HEK293 (cell line): ENCODE results near the gene UTP25.
A peak's percentile ranks its signal among the peaks of the same experiment; 100 is the strongest.

ENCODE experiments used
- CTCF ChIA-PET: fragments of 350-600 bp; formaldehyde crosslinking; extraction: SDS; loops from one replicate; lab custom pipeline; 2021; ENCODE audit warnings: antibody characterized with exemption; lab: Yijun Ruan, JAX
- POLR2A ChIA-PET: fragments of 300-600 bp; formaldehyde crosslinking; extraction: SDS; loops from one replicate; lab custom pipeline; 2020; ENCODE audit warnings: antibody characterized with exemption, inconsistent platforms; lab: Yijun Ruan, JAX
- H3K27ac ChIP-seq: fragments of 200-500 bp; sonication (Bioruptor generic); 2 replicates; pipeline ENCODE4 v1.5.1; 2014; ENCODE audit warnings: low read depth, low read length, control low read depth, inconsistent platforms; ENCODE audit errors: extremely low read depth
- H3K36me3 ChIP-seq, 2 experiments: fragments of 200-500 bp in 1 of 2; sonication (Bioruptor generic) in 1 of 2; 1 replicate in 1 of 2; 2 replicates in 1 of 2; pipeline ENCODE4 v1.5.1; 2014 to 2017; ENCODE audit warnings: inconsistent platforms in 2 of 2, low read length in 2 of 2; ENCODE audit not compliant: control insufficient read depth in 2 of 2, insufficient read depth in 1 of 2
- H3K4me1 ChIP-seq: fragments of 200-500 bp; sonication (Bioruptor generic); 2 replicates; pipeline ENCODE4 v1.5.1; 2014; ENCODE audit warnings: mild to moderate bottlenecking, low read length, inconsistent platforms; ENCODE audit not compliant: control insufficient read depth, insufficient read depth
- H3K4me3 ChIP-seq: 2 replicates; pipeline ENCODE4 v1.5.1; 2011; ENCODE audit warnings: low read depth, mild to moderate bottlenecking, control low read depth, low read length, moderate library complexity
- H3K9me3 ChIP-seq: fragments of 200-500 bp; sonication (Bioruptor generic); 2 replicates; pipeline ENCODE4 v1.5.1; 2014; ENCODE audit warnings: low read depth, low read length, inconsistent platforms; ENCODE audit not compliant: control insufficient read depth, insufficient read depth
- GFI1B ChIP-seq: fragments of 450-650 bp; formaldehyde crosslinking; IDR thresholded peaks from 2 replicates; pipeline ENCODE4 v1.5.1; 2016; ENCODE audit warnings: missing biosample characterization, missing genetic modification characterization
- KLF10 ChIP-seq: fragments of 450-650 bp; IDR thresholded peaks from 2 replicates; pipeline ENCODE4 v1.5.1; 2018; ENCODE audit warnings: missing biosample characterization, mild to moderate bottlenecking, missing genetic modification characterization
- MZF1 ChIP-seq: fragments of 450-650 bp; formaldehyde crosslinking; IDR thresholded peaks from 2 replicates; pipeline ENCODE4 v1.5.1; 2017; ENCODE audit warnings: missing biosample characterization, missing genetic modification characterization, borderline replicate concordance
- SP2 ChIP-seq: fragments of 450-650 bp; formaldehyde crosslinking; IDR thresholded peaks from 2 replicates; pipeline ENCODE4 v1.5.1; 2016; ENCODE audit warnings: missing biosample characterization, missing genetic modification characterization
- SP7 ChIP-seq: fragments of 450-650 bp; formaldehyde crosslinking; IDR thresholded peaks from 2 replicates; pipeline ENCODE4 v1.5.1; 2016; ENCODE audit warnings: missing biosample characterization, missing genetic modification characterization
- ZNF112 ChIP-seq: fragments of 450-650 bp; formaldehyde crosslinking; IDR thresholded peaks from 2 replicates; pipeline ENCODE4 v1.5.0; 2017; ENCODE audit warnings: missing biosample characterization, missing genetic modification characterization
- ZNF148 ChIP-seq: fragments of 450-650 bp; formaldehyde crosslinking; IDR thresholded peaks from 2 replicates; pipeline ENCODE4 v1.5.0; 2017; ENCODE audit warnings: missing biosample characterization, missing genetic modification characterization, borderline replicate concordance
- ZNF324 ChIP-seq: fragments of 450-650 bp; formaldehyde crosslinking; IDR thresholded peaks from 2 replicates; pipeline ENCODE4 v1.5.1; 2016; ENCODE audit warnings: missing biosample characterization, missing genetic modification characterization
- ZNF394 ChIP-seq: fragments of 450-650 bp; formaldehyde crosslinking; IDR thresholded peaks from 2 replicates; pipeline ENCODE4 v1.5.1; 2016; ENCODE audit warnings: missing biosample characterization, missing genetic modification characterization, mild to moderate bottlenecking, moderate library complexity, borderline replicate concordance
- ZNF610 ChIP-seq: fragments of 450-650 bp; formaldehyde crosslinking; IDR thresholded peaks from 2 replicates; pipeline ENCODE4 v1.5.1; 2016; ENCODE audit warnings: missing biosample characterization, missing genetic modification characterization, borderline replicate concordance
- ZNF626 ChIP-seq: fragments of 450-650 bp; sonication (Bioruptor Pico); formaldehyde crosslinking; IDR thresholded peaks from 2 replicates; pipeline ENCODE4 v1.5.1; 2018; ENCODE audit warnings: missing biosample characterization, missing genetic modification characterization, inconsistent platforms
- ZNF701 ChIP-seq: fragments of 450-650 bp; formaldehyde crosslinking; IDR thresholded peaks from 2 replicates; pipeline ENCODE4 v1.5.1; 2016; ENCODE audit warnings: missing biosample characterization, missing genetic modification characterization
- ZNF768 ChIP-seq: fragments of 450-650 bp; formaldehyde crosslinking; IDR thresholded peaks from 2 replicates; pipeline ENCODE4 v1.5.1; 2018; ENCODE audit warnings: missing biosample characterization, mild to moderate bottlenecking, missing genetic modification characterization
- TF ChIP-seq, protein P1 (sequence below): fragments of 450-650 bp; formaldehyde crosslinking; IDR thresholded peaks from 2 replicates; pipeline ENCODE4 v1.5.1; 2016; ENCODE audit warnings: missing biosample characterization, missing genetic modification characterization
- TF ChIP-seq, protein P2 (sequence below): fragments of 450-650 bp; formaldehyde crosslinking; IDR thresholded peaks from 2 replicates; pipeline ENCODE4 v1.5.1; 2016; ENCODE audit warnings: missing biosample characterization, missing genetic modification characterization, borderline replicate concordance
- TF ChIP-seq, protein P3 (sequence below): IDR thresholded peaks from 2 replicates; pipeline ENCODE4 v1.6.1; 2011; ENCODE audit warnings: mild to moderate bottlenecking, low read depth, low read length, borderline replicate concordance
- TF ChIP-seq, protein P4 (sequence below): fragments of 450-650 bp; formaldehyde crosslinking; IDR thresholded peaks from 2 replicates; pipeline ENCODE4 v1.5.1; 2017; ENCODE audit warnings: missing biosample characterization, missing genetic modification characterization
- TF ChIP-seq, protein P5 (sequence below): fragments of 450-650 bp; formaldehyde crosslinking; IDR thresholded peaks from 2 replicates; pipeline ENCODE4 v1.5.1; 2016; ENCODE audit warnings: missing biosample characterization, missing genetic modification characterization
- TF ChIP-seq, protein P6 (sequence below): fragments of 450-650 bp; formaldehyde crosslinking; IDR thresholded peaks from 2 replicates; pipeline ENCODE4 v1.5.1; 2017; ENCODE audit warnings: missing biosample characterization, missing genetic modification characterization

UTP25 gene

GRCh38 chr1:209850342-209850979, 22.7 kb downstream of the UTP25 start:
- H3K9me3 ChIP-seq = no peaks in the 10 kb centered on the region
- ChIA-PET CTCF (interaction anchor here (0.6 to 2.6 kb wide), 34 partner anchors 8 to 1626 kb away, joined by 3 to 24 read pairs (median 3); partner anchors contain the start of gene UTP25), POLR2A (no interaction called here)
- H3K4me1 ChIP-seq = 0 out of 2 replicates have a peak, but pooled peaks cover 5% of the 10 kb centered on the region
- H3K36me3 ChIP-seq = peaks cover 20 to 58% of the 10 kb centered on the region in 2 experiments
- no peak overlapping the region for H3K27ac ChIP-seq
- H3K4me3 ChIP-seq = no peak overlapping the region
- TF ChIP-seq ZNF394 (tag by site-specific recombination) (peak; percentile 25; the same call in 1 of the 2 replicates), ZNF768 (tag by site-specific recombination) (no peak), MZF1 (tag by site-specific recombination) (no peak; the same call in 1 of the 2 replicates), GFI1B (tag by site-specific recombination) (peak; percentile 58; the same call in 1 of the 2 replicates), SP7 (tag by site-specific recombination) (0 out of 2 replicates have a peak, but pooled peaks have one; percentile 24), SP2 (tag by site-specific recombination) (no peak), KLF10 (no peak), ZNF701 (tag by site-specific recombination) (no peak), ZNF148 (no peak), ZNF324 (tag by site-specific recombination) (0 out of 2 replicates have a peak, but pooled peaks have one; percentile 27), ZNF112 (tag by site-specific recombination) (no peak), ZNF626 (no peak), ZNF610 (tag by site-specific recombination) (no peak)
- TF ChIP-seq, protein P1, sequence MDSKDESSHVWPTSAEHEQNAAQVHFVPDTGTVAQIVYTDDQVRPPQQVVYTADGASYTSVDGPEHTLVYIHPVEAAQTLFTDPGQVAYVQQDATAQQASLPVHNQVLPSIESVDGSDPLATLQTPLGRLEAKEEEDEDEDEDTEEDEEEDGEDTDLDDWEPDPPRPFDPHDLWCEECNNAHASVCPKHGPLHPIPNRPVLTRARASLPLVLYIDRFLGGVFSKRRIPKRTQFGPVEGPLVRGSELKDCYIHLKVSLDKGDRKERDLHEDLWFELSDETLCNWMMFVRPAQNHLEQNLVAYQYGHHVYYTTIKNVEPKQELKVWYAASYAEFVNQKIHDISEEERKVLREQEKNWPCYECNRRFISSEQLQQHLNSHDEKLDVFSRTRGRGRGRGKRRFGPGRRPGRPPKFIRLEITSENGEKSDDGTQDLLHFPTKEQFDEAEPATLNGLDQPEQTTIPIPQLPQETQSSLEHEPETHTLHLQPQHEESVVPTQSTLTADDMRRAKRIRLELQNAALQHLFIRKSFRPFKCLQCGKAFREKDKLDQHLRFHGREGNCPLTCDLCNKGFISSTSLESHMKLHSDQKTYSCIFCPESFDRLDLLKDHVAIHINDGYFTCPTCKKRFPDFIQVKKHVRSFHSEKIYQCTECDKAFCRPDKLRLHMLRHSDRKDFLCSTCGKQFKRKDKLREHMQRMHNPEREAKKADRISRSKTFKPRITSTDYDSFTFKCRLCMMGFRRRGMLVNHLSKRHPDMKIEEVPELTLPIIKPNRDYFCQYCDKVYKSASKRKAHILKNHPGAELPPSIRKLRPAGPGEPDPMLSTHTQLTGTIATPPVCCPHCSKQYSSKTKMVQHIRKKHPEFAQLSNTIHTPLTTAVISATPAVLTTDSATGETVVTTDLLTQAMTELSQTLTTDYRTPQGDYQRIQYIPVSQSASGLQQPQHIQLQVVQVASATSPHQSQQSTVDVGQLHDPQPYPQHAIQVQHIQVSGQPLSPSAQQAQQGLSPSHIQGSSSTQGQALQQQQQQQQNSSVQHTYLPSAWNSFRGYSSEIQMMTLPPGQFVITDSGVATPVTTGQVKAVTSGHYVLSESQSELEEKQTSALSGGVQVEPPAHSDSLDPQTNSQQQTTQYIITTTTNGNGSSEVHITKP = peak; percentile 58
- TF ChIP-seq, protein P2, sequence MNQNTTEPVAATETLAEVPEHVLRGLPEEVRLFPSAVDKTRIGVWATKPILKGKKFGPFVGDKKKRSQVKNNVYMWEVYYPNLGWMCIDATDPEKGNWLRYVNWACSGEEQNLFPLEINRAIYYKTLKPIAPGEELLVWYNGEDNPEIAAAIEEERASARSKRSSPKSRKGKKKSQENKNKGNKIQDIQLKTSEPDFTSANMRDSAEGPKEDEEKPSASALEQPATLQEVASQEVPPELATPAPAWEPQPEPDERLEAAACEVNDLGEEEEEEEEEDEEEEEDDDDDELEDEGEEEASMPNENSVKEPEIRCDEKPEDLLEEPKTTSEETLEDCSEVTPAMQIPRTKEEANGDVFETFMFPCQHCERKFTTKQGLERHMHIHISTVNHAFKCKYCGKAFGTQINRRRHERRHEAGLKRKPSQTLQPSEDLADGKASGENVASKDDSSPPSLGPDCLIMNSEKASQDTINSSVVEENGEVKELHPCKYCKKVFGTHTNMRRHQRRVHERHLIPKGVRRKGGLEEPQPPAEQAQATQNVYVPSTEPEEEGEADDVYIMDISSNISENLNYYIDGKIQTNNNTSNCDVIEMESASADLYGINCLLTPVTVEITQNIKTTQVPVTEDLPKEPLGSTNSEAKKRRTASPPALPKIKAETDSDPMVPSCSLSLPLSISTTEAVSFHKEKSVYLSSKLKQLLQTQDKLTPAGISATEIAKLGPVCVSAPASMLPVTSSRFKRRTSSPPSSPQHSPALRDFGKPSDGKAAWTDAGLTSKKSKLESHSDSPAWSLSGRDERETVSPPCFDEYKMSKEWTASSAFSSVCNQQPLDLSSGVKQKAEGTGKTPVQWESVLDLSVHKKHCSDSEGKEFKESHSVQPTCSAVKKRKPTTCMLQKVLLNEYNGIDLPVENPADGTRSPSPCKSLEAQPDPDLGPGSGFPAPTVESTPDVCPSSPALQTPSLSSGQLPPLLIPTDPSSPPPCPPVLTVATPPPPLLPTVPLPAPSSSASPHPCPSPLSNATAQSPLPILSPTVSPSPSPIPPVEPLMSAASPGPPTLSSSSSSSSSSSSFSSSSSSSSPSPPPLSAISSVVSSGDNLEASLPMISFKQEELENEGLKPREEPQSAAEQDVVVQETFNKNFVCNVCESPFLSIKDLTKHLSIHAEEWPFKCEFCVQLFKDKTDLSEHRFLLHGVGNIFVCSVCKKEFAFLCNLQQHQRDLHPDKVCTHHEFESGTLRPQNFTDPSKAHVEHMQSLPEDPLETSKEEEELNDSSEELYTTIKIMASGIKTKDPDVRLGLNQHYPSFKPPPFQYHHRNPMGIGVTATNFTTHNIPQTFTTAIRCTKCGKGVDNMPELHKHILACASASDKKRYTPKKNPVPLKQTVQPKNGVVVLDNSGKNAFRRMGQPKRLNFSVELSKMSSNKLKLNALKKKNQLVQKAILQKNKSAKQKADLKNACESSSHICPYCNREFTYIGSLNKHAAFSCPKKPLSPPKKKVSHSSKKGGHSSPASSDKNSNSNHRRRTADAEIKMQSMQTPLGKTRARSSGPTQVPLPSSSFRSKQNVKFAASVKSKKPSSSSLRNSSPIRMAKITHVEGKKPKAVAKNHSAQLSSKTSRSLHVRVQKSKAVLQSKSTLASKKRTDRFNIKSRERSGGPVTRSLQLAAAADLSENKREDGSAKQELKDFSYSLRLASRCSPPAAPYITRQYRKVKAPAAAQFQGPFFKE (tag by site-specific recombination) = no peak
- TF ChIP-seq, protein P3, sequence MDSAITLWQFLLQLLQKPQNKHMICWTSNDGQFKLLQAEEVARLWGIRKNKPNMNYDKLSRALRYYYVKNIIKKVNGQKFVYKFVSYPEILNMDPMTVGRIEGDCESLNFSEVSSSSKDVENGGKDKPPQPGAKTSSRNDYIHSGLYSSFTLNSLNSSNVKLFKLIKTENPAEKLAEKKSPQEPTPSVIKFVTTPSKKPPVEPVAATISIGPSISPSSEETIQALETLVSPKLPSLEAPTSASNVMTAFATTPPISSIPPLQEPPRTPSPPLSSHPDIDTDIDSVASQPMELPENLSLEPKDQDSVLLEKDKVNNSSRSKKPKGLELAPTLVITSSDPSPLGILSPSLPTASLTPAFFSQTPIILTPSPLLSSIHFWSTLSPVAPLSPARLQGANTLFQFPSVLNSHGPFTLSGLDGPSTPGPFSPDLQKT = no peak
- TF ChIP-seq, protein P4, sequence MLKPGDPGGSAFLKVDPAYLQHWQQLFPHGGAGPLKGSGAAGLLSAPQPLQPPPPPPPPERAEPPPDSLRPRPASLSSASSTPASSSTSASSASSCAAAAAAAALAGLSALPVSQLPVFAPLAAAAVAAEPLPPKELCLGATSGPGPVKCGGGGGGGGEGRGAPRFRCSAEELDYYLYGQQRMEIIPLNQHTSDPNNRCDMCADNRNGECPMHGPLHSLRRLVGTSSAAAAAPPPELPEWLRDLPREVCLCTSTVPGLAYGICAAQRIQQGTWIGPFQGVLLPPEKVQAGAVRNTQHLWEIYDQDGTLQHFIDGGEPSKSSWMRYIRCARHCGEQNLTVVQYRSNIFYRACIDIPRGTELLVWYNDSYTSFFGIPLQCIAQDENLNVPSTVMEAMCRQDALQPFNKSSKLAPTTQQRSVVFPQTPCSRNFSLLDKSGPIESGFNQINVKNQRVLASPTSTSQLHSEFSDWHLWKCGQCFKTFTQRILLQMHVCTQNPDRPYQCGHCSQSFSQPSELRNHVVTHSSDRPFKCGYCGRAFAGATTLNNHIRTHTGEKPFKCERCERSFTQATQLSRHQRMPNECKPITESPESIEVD (tag by site-specific recombination) = peak; percentile 70
- TF ChIP-seq, protein P5, sequence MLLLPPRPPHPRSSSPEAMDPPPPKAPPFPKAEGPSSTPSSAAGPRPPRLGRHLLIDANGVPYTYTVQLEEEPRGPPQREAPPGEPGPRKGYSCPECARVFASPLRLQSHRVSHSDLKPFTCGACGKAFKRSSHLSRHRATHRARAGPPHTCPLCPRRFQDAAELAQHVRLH (tag by site-specific recombination) = no peak
- TF ChIP-seq, protein P6, sequence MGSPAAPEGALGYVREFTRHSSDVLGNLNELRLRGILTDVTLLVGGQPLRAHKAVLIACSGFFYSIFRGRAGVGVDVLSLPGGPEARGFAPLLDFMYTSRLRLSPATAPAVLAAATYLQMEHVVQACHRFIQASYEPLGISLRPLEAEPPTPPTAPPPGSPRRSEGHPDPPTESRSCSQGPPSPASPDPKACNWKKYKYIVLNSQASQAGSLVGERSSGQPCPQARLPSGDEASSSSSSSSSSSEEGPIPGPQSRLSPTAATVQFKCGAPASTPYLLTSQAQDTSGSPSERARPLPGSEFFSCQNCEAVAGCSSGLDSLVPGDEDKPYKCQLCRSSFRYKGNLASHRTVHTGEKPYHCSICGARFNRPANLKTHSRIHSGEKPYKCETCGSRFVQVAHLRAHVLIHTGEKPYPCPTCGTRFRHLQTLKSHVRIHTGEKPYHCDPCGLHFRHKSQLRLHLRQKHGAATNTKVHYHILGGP (tag by site-specific recombination) = no peak
